Cerebellar nuclear complex (tissue), 1 donor: ENCODE data around the gene MICAL3.

ENCODE experiments used
- DNase-seq, 2 experiments: peaks; one replicate each; lab custom pipeline; 2025; lab: John Stamatoyannopoulos, UW

Gene MICAL3

GRCh38 chr22:17915676-17916075 is 108.7 kb downstream of the MICAL3 start:
- DNase-seq, result no peak

DNA sequence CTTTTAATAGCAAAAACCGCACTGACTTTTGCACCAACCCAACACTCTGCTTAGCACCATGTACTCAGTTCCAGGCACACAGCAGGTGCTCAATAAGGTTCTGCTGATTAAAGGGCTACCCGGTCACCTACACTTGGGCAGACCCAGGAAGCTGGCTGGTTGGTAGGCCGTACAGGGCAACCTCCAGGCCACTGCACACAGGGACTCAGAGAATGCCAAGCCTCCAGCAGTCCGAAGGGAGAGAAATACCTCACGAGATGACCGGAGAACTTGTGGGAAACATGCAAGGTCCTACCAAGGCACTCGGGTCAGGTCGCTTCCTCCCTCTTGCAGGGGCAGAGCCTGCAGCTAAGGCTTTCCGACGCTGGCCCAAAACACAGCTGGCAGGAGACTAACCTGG is 109.2 kb downstream of the MICAL3 start:
- DNase-seq, result no peak

DNA sequence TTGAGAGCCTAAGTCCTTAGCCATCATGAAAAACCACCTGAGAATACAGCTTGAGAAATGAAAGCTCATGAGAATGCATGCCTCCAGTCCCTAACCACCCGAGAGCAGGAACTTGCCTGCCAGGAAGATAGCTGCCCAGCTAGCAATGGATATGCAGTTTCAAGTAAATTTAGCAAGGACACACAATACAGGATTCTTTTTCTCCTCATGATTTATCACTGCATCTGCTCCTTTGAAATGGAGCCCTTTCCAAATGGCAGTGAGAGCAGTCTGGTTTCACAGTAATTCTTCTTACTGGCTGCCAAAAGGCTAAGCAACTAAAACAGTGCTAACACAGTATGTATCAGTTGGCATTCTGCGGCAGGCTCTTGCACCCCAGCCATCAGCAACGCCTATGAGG is 109.9 kb downstream of the MICAL3 start:
- DNase-seq, result no peak

- DNase-seq, result no peak
These were observed 110.5 kb downstream of the MICAL3 start for GRCh38 chr22:17913801-17914347.

DNA sequence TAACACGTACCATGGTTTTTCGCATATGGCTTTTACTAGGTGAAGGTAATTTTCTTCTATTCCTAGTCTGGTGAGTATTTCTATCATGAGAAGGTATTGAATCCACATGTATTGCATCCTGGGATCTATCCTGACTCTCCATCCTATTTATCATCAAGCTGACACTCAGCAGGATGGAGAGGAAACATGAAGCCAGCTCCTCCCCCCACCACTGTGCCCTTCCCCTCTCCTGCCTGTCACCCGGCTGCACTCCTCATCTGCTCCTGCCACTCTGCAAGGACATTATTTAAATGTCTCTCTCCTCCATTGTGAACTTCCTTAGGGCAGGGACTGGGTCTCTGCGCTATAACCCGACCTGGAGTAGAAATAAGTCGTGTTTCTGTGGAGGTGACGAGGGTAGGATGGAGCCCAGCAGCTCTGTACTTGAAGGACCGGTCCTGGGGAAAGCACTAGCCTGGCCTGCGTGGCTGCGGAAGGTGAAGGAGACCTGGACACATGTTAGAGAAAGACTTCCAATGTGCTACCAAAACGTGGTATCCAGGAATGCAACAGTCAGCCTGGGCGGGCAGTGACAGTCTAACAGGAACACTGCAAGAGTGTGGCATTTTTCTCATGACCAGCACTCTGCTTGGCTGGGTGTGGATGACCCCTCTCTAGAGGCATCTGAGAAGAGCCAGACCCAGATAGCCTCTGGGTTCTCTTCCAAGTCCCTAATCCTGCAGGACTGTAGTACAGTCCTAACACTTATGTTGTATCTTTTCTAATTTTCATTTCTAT is 111.2 kb downstream of the MICAL3 start:
- DNase-seq, result no peak

- DNase-seq, result no peak
These were observed 112.5 kb downstream of the MICAL3 start for GRCh38 chr22:17911887-17912286.

DNA sequence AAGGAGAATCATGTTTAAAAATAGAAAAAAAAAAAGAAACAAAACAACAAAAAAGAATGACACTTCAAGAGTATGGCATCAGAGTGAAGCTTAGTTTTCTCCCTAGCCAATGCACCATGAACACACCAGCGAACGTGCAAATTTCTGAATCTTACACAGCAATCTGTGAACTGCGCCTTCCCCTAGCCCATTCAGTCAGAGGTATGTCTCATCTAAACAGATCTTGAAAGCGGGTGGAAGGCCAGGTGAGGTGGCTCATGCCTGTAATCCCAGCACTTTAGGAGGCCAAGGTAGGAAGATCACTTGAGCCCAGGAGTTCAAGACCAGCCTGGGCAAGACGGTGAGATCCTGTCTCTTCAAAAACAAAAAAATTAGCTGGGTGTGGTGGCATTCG is 113.1 kb downstream of the MICAL3 start:
- no peak for DNase-seq

GRCh38 chr22:17910561-17911311 is 113.6 kb downstream of the MICAL3 start:
- peak in 1 of 2 experiments; percentile 60 for DNase-seq

DNA sequence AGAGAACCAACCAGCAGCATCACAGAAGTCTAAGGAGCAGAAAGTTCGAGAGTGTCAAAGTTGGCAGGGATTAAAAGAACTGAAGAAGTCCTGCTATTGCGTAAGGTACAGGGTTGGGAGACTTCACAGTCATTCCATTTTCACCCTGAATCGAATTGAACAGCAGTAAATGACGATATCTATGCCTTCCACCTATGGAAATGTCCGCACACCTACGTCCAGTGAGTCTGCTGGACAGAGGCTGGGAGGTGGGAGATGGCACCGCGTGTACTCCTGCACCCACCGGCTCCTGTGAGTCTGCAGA is 116.7 kb downstream of the MICAL3 start:
- no peak for DNase-seq

DNA sequence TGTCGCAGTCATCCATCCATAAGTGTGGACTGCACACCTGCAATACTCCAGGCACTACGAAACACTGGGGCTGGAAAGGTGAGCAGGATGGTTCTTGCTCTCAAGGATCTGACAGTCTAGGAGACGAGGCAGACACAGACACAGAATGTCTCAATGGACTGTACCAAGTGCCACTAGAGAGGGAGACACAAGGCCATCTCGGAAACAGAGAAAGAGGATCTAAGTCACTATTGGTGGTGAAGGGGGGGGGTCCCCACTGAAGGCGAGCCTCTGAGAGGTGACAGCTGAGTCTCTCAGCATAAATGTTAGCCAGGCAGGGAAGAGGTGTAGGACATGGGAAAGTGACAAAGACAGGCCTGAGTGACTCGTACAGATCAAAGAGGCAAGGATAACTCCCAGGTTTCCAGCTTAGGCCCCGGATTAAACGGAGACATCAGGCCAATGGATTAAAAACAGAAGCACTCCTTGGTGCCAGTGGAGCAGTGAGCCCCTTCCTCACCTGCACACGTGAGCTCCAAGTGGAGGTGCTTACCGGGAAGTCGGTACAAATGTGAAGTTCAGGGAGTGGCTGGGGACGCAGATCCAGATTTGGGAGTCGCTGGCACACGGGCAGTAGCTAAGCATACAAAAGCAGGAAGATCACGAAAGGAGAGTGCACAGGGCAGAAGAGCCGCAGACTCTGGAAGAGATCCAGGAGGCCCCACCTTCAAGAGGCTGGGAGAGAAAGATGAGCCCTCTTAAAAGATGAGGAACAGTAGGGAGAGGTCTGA is 117.2 kb downstream of the MICAL3 start:
- DNase-seq, result no peak

GRCh38 chr22:17905445-17905844 is 118.9 kb downstream of the MICAL3 start:
- DNase-seq, result no peak

GRCh38 chr22:17903564-17904295 is 120.6 kb downstream of the MICAL3 start:
- no peak for DNase-seq

DNA sequence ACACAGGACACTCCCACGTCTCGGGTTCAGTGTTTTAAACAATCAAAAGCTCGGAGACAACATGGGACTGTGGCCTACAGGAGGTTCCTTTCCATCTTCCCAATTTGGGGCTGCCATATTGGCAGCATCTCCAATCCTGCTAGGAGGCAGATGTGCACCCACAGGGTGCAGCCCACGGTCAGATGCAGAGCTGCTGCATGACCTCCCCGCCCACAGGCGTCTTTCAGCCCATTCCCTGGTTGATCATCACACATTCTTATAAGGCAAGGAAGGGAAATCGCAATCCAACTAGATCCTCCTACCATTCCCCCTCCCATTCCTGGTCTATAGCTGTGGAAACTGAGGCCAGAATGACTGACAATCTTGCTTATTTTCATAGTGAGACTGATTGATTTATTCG is 121.4 kb downstream of the MICAL3 start:
- no peak for DNase-seq

DNA sequence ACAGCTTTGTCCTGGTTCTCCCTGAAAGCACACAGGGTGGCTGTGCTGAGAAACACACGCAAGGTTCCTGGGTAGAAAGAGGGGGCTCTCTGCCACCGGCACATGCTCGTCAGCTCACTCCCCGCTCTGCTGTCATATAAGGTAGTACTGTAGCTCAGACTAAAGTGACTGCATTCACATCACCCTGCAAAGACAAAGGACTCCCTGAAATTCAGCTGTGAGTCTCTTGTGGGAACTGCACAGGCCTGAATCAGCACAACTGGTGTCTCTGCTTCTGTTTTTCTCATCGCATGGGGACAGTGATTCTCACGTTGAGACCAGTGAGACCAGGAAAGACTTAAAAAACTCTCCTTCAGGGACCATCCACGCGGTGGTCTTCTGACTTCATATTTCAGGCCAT is 126.0 kb downstream of the MICAL3 start:
- no peak for DNase-seq

- no peak for DNase-seq
These were observed 126.5 kb downstream of the MICAL3 start for GRCh38 chr22:17897858-17898257.

DNA sequence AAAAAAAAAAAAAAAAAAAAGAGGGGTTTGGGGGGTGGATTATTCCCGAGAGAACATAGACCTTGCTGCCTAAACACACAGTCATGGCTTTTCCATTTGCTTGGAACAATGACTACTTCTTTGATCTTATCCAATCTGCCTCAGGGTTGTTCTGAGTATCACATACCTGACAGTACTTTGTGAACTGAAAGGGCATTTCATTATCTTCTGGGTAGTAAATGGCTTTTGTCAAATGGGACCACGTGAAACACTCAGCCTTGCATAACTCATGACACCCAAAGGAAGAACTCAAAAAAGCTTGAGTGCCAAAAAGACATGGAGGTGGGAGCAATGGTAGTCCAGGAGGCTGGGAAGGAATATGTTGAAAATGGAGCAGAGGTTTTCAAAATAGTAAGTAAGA is 126.9 kb downstream of the MICAL3 start:
- DNase-seq, result no peak

GRCh38 chr22:17896586-17896985 is 127.8 kb downstream of the MICAL3 start:
- peak in 1 of 2 experiments; percentile 39 for DNase-seq

DNA sequence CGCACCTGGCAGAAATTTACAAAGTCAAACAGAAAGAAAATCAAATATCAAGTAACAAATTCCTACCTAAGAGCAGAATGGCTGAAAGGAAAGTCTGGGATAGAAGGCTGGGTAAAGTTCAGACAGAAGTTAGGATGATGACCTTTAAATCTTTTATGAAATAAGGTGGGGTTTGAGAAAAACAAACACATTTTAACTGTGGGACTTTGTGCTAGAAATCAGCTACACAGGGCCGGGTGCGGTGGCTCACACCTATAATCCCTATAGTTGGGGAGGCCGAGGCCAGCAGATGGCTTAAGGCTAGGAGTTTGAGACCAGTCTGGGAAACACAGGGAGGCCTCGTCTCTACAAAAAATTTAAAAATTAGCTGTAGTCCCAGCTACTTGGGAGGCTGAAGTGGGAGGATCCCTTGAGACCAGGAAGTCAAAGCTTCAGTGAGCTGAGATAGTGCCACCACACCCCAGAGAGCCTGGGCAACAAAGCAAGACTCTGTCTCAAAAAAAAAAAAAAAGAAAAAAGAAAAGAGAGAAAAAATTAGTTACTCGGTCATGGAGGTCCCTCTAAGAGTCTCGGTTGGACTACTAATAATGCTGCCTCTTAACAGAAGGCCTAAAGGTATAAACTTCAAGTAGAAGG is 130.3 kb downstream of the MICAL3 start:
- no peak for DNase-seq

GRCh38 chr22:17892376-17892775 is 132.0 kb downstream of the MICAL3 start:
- DNase-seq, result no peak

GRCh38 chr22:17891481-17892167 is 132.7 kb downstream of the MICAL3 start:
- peak in 1 of 2 experiments; percentile 33 for DNase-seq

DNA sequence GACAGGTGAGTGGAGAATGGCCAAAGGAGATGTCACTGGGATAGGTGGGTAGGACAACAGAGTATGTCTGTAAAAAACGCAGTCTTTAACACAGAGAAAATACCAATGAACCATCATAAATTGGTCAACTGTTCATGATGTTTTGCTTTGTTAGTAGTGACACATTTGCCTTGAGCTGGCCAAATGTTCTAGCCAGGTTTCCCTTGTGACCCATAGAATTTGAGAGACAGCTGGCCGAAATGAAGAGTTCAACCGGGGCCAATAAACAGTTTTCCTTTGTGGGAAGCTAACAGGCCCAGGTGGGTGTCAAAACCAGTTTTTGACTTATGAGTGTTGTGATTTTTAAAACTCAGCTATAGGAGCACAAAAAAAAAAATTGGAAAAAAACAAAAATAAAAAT is 133.5 kb downstream of the MICAL3 start:
- DNase-seq, result no peak
